Hematopoietic multipotent progenitor cell treated with erythropoietin and hydrocortisone succinate and interleukin-3 and kit ligand, for 17 days (in vitro differentiated cells): ENCODE measurements around the gene NOTUM.
A peak's percentile ranks its signal among the peaks of the same experiment; 100 is the strongest.

Source experiments
- DNase-seq: peaks from one replicate; pipeline ENCODE4 v3.0.0-alpha.2; 2015; ENCODE audit warnings: low spot score

The NOTUM gene

DNA sequence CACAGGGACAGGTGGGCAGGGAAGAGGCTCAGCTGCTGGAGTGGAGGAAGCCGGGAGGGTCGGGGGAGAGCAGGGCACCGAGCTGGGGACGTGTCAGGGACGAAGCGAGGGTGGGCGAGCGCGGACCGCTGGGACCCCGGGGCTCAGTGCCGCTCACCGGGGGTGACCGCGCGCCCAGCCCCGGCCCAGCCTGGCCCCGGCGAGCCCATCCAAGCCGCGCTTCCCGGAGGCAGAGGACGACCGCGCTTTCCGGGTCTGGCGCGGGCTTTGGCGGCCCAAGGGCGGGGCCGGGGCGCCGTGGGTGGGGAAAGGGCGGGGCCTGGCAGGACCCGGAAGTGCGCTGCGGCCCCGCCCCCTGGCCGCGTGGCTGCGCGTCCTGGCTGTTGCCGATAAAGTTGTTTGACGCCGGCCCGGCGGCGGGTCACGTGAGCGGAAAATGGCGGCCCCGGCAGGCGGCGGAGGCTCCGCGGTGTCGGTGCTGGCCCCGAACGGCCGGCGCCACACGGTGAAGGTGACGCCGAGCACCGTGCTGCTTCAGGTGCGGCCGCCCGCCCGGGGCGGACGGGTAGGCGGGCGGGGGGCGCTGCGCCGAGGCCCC is 16.3 kb upstream of the NOTUM start, which contains the start of gene ASPSCR1:
Gene ASPSCR1 (plus strand): TSS at position 419 of the 598 bp plus-strand sequence. CDS start 18 bp downstream, at position 437.
- DNase-seq, result peak; percentile 94

- peak; percentile 9 for DNase-seq
These were observed 15.6 kb upstream of the NOTUM start for GRCh38 chr17:81976332-81977210.

GRCh38 chr17:81973432-81973831 is 12.4 kb upstream of the NOTUM start:
- no peak for DNase-seq

DNA sequence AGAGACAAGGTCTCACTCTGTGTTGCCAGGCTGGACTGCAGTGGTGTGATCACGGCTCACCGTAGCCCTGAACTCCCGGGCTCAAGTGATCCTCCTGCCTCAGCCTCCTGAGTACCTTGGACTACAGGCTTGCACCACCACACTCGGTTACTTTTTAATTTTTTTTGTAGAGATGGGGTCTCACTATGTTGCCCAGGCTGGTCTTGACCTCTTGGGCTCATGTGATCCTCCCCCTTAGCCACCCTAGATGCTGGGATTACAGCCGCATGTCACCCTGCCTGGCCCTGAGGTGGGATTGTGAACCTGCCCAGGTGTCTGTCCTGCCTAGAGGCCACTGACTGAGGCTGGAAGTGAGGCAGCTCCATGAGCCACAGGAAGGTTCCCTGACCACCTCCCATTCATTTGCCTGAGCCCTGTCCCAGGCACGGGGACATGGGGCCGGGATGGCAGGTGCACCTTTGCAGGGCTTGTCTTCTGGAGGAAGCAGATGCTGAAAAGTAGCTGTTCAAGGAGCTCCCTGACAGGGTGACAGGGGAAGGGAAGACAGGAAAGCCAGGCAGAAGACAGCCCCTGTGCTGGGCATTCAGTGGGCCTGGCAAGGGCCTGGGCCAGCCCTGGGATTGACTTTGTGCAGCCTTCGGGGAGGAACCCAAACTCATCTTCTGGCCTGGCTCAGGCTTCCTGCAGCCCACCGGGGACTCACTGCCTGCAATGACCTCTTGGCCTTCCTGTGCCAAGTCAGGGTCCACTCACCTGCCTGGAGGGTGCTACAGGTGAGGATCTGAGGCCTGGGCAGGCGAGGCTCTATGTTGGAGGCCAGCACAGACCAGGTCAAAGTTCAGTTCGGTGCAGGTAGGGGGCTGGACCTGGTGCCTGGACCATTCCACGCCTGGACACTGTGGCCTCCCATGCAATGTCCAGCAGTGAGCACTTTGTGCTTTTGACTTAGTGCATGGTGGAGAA is 8.1 kb upstream of the NOTUM start:
- no peak for DNase-seq

DNA sequence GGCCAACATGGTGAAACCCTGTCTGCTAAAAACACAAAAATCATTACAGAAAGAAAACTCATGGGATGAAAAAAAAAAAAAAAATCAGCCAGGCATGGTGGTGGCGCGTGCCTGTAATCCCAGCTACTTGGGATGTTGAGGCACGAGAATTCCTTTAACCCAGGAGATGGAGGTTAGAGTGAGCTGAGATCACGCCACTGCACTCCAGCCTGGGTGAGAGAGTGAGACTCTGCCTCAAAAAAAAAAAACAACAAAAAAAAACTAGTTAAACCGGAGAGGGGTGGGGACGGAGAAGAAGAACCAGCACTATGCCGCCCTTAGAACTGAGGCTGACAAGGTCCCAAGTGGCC is 7.4 kb upstream of the NOTUM start:
- DNase-seq, result no peak

DNA sequence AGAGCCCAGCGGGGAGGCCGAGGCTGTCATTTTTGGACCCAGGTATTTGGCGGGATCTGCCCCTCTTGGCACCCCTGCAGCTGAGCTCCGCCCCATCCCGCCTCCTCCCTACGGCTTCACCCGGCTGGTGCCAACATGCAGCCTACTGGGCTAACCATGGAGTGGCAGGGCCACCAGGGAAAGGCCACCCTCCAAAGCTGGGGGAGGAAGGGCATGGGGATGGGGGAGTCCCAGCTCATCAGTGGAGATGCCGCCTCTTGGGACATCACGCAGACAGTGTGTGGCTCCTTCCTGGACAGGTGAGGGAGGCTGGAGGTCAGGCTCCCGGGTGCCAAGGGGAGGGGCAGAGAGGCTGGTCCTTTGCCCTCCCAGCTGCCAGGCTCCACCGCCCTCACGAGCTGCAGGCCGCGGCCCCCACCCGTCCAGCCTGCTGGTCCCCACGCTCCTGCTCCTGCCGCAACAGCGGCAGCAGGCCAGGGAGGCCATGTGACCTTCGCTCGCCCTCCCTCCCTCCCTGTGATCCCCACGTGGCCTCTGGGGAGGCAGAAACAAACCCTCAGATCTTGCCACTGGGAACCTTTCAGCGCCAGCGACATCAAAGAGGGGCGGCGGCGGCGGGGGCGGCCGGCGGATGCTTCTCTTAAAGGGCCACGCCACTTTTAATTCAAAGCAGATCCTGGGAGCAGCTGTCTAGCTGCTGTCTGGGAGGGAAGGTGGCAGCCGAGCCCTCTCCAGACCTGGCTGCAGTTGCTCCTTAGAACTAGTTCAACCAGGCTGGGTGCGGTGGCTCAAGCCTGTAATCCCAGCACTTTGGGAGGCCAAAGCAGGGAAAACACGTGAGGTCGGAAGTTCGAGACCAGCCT is 6.8 kb upstream of the NOTUM start:
- DNase-seq, result no peak

- DNase-seq, result no peak
These were observed 6.2 kb upstream of the NOTUM start for GRCh38 chr17:81967244-81967532.

DNA sequence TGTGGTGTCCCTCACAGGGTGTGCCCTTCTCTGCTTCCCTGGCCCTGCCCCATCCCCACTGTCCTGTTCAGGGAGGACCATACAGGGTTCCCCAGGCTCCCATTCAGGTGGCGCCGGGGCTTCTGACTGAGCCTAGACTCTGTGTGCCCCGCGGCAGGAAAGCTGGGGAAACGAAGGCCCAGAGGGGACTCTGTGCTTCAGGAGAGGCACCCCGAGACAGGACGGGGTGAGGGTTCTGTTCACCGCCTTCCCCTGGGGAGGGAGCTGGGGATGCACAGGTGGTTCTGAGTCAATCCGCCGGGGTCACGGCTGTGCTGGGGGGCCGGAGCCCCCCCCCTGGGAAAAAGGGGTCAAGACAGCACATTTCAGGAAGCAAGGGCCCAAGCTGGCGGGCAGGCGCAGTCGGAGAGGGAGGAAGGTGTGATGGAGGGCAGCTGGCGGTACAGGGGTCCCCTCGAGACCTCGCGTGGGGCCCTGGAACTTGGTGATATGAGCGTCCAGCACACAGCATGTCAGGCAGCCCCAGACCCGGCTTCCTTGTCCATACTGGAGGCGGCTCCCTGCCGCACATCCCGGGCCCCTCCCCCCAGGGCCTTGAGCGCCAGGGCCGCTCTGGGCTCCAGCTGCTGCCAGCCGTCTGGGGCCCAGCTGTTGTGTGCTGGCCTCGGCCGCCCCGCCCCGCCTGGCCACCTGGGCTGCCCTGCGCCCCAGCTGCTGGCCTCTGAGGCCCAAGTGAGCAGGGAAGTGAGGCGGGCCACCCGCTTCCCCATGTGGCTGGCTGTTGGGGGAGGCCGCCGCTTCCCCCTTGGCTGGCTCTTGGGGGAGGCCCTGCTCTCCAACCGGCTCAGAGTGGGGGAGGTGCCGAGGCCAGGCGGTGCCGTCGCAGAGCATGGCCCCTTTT is 5.6 kb upstream of the NOTUM start:
- no peak for DNase-seq

GRCh38 chr17:81964081-81964849 is 3.3 kb upstream of the NOTUM start:
- DNase-seq, result no peak

GRCh38 chr17:81962499-81963441 is 1.8 kb upstream of the NOTUM start:
- no peak for DNase-seq

- DNase-seq, result no peak
These were observed 823 bp upstream of the NOTUM start for GRCh38 chr17:81961521-81962498.

GRCh38 chr17:81960130-81960958 is 643 bp downstream of the NOTUM start:
- no peak for DNase-seq

DNA sequence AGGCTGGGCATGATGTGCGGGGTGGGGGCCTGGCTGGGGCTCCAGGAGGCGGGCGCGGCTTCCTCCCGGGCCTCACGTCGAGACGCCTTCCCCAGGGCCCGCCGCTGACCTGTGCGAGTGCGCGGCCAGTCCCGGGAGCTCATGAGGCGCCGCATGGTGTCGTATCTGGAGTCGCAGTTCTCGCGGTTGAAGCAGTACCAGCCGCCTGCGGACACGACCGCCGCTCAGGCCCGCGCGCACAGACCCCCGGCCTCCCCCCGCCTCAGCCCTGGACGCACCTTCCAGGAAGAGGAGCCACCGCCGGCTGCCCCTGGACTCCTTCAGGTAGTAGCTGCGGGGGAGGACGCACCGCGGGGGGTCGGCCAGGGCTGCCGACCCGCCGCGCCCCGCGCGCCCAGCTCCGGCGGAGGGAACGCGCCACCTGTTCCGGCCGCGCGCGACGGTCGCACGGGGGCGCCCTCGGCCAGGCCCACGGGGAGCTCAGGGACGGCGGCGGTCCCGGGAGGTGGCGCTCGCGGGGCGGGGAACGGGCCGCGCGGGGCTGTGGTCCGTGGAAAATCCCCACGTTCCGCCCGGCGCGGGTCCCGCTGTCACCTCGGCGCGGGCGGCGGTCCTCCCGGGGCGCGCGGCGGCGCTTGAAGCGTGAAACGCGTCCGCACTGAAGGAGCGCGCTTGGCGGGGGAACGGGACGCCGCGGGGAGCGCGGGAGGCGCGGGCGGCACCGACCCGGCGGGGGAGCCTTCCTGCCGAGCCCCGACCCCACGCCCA is 1.4 kb downstream of the NOTUM start:
- peak; percentile 76 for DNase-seq

GRCh38 chr17:81958633-81959342 is 2.2 kb downstream of the NOTUM start:
- DNase-seq, result no peak
